ENCODE results near the gene ACADL. TPM values are rescaled to one million over a fixed set of nuclear protein-coding genes. Genes with fewer than 3 reads are reported as not detected.
A peak's percentile ranks its signal among the peaks of the same experiment; 100 is the strongest.

Gene ACADL
- total RNA-seq, result not detected in 2 replicates
- long read RNA-seq, result 0 reads

DNA sequence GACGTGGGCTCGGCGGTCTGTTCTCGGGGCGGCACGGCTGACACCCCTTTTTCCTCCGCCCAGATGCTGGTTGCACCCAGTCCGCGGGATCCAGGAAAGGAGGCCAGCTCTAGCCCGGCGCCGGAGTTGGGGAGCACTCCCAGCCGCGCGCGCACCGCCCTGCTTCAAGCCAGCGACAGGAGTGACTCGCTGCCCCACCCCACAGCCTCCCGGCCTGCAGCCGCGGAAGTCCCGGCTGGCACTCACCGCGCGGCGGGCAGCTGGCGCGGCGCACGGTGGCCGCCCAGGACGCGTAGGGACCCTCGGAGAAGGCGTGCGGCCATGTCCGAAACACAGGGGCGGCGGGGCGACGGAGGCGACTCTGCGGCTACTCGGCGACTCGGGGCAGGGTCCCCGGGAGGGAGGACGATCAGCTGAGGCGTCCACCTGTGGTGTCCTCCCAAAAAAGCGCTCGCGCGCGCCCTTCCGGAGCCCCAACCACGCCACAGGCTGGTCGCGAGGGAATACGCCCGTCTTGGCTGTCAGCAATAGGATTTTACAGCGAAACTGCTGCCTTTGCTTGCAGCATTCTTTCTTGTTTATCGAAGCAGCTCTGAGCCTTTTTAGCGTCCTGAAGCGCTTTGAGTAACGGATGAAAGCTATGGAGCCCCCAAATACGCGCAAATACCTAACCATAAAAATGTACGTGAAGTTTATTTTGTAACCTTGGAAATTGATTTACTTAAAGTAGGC lies at the start of gene ACADL:
ACADL (minus strand) TSS at position 507 of the 732 bp plus-strand sequence; CDS start at position 323, 184 bp downstream.
- DNase-seq (ENCODE audit: extremely low spot score, unreplicated experiment), result no peak
- no peaks in the 10 kb centered on the region for H3K9me3 Mint-ChIP-seq (ENCODE audit: unreplicated experiment)
- peak within 1 kb of the TSS; percentile 59 for H3K4me3 Mint-ChIP-seq (ENCODE audit: unreplicated experiment)
- H3K27me3 Mint-ChIP-seq (ENCODE audit: unreplicated experiment), result peaks cover 81% of the 10 kb centered on the region
- peaks cover 5% of the 10 kb centered on the region for H3K4me1 Mint-ChIP-seq (ENCODE audit: unreplicated experiment)
- H3K36me3 Mint-ChIP-seq (ENCODE audit: unreplicated experiment), result no peaks in the 10 kb centered on the region
- no peak within 1 kb of the TSS for H3K27ac Mint-ChIP-seq (ENCODE audit: unreplicated experiment)
- TF ChIP-seq, protein P1, sequence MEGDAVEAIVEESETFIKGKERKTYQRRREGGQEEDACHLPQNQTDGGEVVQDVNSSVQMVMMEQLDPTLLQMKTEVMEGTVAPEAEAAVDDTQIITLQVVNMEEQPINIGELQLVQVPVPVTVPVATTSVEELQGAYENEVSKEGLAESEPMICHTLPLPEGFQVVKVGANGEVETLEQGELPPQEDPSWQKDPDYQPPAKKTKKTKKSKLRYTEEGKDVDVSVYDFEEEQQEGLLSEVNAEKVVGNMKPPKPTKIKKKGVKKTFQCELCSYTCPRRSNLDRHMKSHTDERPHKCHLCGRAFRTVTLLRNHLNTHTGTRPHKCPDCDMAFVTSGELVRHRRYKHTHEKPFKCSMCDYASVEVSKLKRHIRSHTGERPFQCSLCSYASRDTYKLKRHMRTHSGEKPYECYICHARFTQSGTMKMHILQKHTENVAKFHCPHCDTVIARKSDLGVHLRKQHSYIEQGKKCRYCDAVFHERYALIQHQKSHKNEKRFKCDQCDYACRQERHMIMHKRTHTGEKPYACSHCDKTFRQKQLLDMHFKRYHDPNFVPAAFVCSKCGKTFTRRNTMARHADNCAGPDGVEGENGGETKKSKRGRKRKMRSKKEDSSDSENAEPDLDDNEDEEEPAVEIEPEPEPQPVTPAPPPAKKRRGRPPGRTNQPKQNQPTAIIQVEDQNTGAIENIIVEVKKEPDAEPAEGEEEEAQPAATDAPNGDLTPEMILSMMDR (IDR thresholded peaks at IDR 0.05), result no peak

DNA sequence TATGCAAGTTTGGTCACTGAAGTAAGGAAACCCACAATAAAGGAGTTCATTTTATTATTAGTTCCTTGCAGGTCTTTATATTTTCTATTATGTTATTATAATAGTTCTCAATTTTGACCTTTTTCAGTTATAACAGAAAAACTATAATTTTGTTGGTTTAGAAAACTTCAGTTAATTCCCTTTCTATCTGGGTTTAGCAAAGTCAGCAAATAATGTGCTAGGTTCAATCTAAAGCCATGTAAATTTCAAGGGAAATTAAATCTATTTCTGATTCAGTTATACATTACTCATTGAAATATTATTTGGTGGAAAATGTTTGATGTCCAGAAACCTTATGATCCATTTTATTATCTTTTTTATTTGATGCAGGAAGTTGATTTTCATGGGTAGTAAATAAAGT lies 46.1 kb upstream of the ACADL start:
- TF ChIP-seq, protein P1 (IDR thresholded peaks at IDR 0.05), result no peak
- no peaks in the 10 kb centered on the region for H3K9me3 Mint-ChIP-seq (ENCODE audit: unreplicated experiment)
- H3K4me1 Mint-ChIP-seq (ENCODE audit: unreplicated experiment), result no peaks in the 10 kb centered on the region
- H3K4me3 Mint-ChIP-seq (ENCODE audit: unreplicated experiment), result no peak overlapping the region
- H3K27me3 Mint-ChIP-seq (ENCODE audit: unreplicated experiment), result peaks cover 3% of the 10 kb centered on the region
- DNase-seq (ENCODE audit: extremely low spot score, unreplicated experiment), result no peak
- H3K36me3 Mint-ChIP-seq (ENCODE audit: unreplicated experiment), result no peaks in the 10 kb centered on the region
- H3K27ac Mint-ChIP-seq (ENCODE audit: unreplicated experiment), result no peak overlapping the region

DNA sequence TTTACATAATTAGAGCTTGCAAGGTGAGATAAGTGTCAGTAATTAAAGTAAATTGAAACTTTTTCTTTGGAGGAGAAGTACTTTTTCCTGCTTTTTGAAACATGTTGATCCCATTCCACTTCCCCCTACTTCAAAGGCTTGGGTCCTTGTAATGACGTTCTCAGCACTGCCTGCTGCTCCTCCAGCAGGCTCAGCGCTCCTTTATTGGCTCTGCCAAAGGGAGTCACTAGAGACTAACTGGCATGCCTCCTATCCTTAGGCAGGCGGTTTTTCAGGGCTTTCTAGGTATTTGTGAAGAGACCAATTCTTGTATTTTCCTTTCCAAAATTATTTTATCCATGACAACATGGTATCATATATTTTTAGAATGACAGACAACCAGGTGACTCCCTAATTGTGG lies 43.9 kb upstream of the ACADL start:
- Mint-ChIP-seq H3K4me1 (ENCODE audit: unreplicated experiment) (no peaks in the 10 kb centered on the region), H3K27me3 (ENCODE audit: unreplicated experiment) (peaks cover 3% of the 10 kb centered on the region), H3K9me3 (ENCODE audit: unreplicated experiment) (no peaks in the 10 kb centered on the region), H3K4me3 (ENCODE audit: unreplicated experiment) (no peak overlapping the region), H3K36me3 (ENCODE audit: unreplicated experiment) (no peaks in the 10 kb centered on the region), H3K27ac (ENCODE audit: unreplicated experiment) (no peak overlapping the region)
- TF ChIP-seq, protein P1 (IDR thresholded peaks at IDR 0.05), result no peak
- no peak for DNase-seq (ENCODE audit: extremely low spot score, unreplicated experiment)

DNA sequence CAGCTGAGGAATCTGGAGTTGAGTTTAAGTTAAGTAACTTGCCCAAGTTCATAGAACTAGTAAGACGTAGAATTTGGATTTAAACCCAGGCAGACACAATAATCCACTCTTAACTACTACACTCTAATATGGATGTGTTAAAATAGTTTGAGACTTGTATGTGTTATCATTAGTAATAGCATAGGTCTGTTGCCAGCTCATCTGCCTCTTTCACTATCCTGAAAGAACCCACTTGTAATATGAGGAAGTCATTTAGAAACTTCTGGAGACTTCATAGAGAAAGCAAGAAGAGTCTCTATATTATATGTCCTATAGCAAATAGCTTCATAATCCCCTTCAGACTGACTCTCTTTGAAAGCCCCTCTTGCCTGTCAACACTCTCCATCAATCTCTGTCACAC lies 43.0 kb upstream of the ACADL start:
- Mint-ChIP-seq H3K9me3 (ENCODE audit: unreplicated experiment) (no peaks in the 10 kb centered on the region), H3K36me3 (ENCODE audit: unreplicated experiment) (no peaks in the 10 kb centered on the region), H3K4me1 (ENCODE audit: unreplicated experiment) (no peaks in the 10 kb centered on the region), H3K4me3 (ENCODE audit: unreplicated experiment) (no peak overlapping the region), H3K27ac (ENCODE audit: unreplicated experiment) (no peak overlapping the region), H3K27me3 (ENCODE audit: unreplicated experiment) (peaks cover 3% of the 10 kb centered on the region)
- TF ChIP-seq, protein P1 (IDR thresholded peaks at IDR 0.05), result no peak
- no peak for DNase-seq (ENCODE audit: extremely low spot score, unreplicated experiment)

DNA sequence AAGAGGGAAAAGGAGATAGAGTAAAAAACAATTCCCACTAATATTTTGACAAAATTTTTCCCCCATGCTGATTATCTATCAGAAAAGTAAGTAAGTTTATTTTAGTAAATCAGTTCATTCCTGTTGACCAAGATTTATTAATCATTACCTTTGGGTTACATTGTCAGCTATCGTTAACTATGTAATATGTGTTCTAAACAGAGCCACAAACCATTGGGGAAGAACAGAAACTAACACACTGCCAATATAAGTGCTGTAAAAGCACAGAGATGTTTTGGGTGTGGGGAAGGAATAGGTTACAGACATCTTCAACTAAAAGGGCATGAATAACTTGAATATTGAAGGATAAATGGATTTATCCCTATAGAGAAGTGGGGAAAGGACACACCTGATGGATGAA lies 42.5 kb upstream of the ACADL start:
- H3K27ac Mint-ChIP-seq (ENCODE audit: unreplicated experiment), result no peak overlapping the region
- DNase-seq (ENCODE audit: extremely low spot score, unreplicated experiment), result no peak
- H3K36me3 Mint-ChIP-seq (ENCODE audit: unreplicated experiment), result no peaks in the 10 kb centered on the region
- no peak overlapping the region for H3K4me3 Mint-ChIP-seq (ENCODE audit: unreplicated experiment)
- H3K27me3 Mint-ChIP-seq (ENCODE audit: unreplicated experiment), result peaks cover 3% of the 10 kb centered on the region
- TF ChIP-seq, protein P1 (IDR thresholded peaks at IDR 0.05), result no peak
- H3K9me3 Mint-ChIP-seq (ENCODE audit: unreplicated experiment), result no peaks in the 10 kb centered on the region
- H3K4me1 Mint-ChIP-seq (ENCODE audit: unreplicated experiment), result no peaks in the 10 kb centered on the region
